Endothelial cell (in vitro differentiated cells): ENCODE results near the gene PLGRKT. TPM values are rescaled to one million over a fixed set of nuclear protein-coding genes. Genes with fewer than 3 reads are reported as not detected.

ENCODE experiments used
- DNase-seq: peaks from one replicate; pipeline ENCODE4 v3.0.0; 2021; ENCODE audit warnings: low spot score
- H3K27ac Mint-ChIP-seq: one replicate; pipeline ENCODE4 v1.8.0; 2021; ENCODE audit warnings: mixed read lengths, inconsistent platforms; ENCODE audit not compliant: unreplicated experiment
- H3K27me3 Mint-ChIP-seq: one replicate; pipeline ENCODE4 v1.8.0; 2021; ENCODE audit warnings: mild to moderate bottlenecking, moderate library complexity, mixed read lengths, inconsistent platforms; ENCODE audit not compliant: unreplicated experiment
- H3K36me3 Mint-ChIP-seq: one replicate; pipeline ENCODE4 v1.8.0; 2021; ENCODE audit warnings: mild to moderate bottlenecking, low read depth, mixed read lengths, inconsistent platforms; ENCODE audit not compliant: unreplicated experiment
- H3K4me1 Mint-ChIP-seq: one replicate; pipeline ENCODE4 v1.8.0; 2021; ENCODE audit warnings: mild to moderate bottlenecking, mixed read lengths, inconsistent platforms; ENCODE audit not compliant: unreplicated experiment
- H3K4me3 Mint-ChIP-seq: one replicate; pipeline ENCODE4 v1.8.0; 2021; ENCODE audit warnings: mild to moderate bottlenecking, mixed read lengths, inconsistent platforms; ENCODE audit not compliant: unreplicated experiment
- H3K9me3 Mint-ChIP-seq: one replicate; pipeline ENCODE4 v1.8.0; 2021; ENCODE audit warnings: mixed read lengths, inconsistent platforms; ENCODE audit not compliant: unreplicated experiment
- long read RNA-seq: library from polyadenylated mRNA; unstranded; transcript quantifications from one replicate; pipeline ENCODE4 v2.0.0, GENCODE V29; 2020; ENCODE audit not compliant: unreplicated experiment
- total RNA-seq: library from RNA; stranded (reverse); fragmentation: NEBNext Ultra II Directional; extraction: Animal tissue kit (Norgen Biotek cat#: 25700); gene quantifications from one replicate; pipeline ENCODE4 v1.2.1, GENCODE V29; 2021; ENCODE audit not compliant: unreplicated experiment
- TF ChIP-seq, protein P1 (sequence below): fragments of 200-600 bp; sonication (generic); IDR thresholded peaks from one replicate; pipeline ENCODE4 v1.5.0; 2021; ENCODE audit warnings: antibody characterized with exemption; ENCODE audit not compliant: unreplicated experiment

The PLGRKT gene
- total RNA-seq = 4.8 TPM
- long read RNA-seq, partial matches to known transcripts = 0 of 2 reads
- long read RNA-seq, other reads (novel, unspliced or antisense) = 0 of 2 reads

DNA sequence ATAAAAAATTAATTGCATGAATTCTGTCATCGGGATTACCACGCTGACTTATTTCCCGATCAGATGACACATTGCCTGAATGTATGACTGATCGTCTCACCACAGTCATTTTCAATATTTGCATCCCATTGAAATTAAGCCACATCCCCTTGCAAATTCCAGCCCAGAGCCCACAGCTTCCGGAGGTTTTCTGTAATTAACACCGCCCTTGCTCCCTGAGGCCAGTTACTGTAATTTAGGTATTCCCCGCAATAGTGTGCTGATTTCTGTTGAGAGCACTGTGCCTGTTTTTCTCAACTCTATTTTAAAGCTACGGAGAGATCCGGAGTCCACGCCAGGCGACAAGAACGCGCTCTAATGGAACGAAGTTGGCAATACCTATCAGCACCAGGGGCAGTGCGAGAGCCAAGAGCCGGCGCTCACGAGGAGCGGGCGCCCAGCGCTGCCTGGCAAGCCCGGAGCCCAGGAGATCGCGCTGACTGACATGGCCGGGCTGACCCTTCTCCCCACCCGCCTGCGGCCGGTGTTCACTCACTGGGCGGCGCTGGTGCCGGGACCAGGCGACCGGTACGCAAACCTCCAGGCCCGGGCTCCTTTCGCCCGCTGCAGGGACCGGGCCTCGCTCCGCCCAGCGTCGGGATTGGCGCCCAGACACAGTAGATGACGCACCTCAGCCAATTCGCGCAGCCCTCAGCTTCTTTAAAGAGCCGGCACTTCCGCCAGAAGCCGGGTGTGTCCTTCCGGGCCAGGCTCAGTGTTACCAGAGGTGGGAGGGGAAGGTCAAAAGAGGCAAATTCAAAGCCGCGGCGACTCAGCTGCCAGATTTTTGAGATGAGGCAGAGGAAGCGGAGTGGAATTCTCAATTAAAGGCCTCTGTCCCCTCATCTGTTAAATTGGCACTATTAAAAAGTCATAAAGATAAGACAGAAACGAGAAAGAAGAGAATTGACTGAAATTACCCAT, at the start of gene PLGRKT:
TSS of gene PLGRKT (minus strand) at position 672 of the 963 bp plus-strand sequence. CDS start 5,948 bp downstream, outside the sequence.
- peaks cover 3% of the 10 kb centered on the region for H3K27me3 Mint-ChIP-seq
- H3K4me3 Mint-ChIP-seq = peak within 1 kb of the TSS; percentile 93
- peaks cover 4% of the 10 kb centered on the region for H3K9me3 Mint-ChIP-seq
- peaks cover 12% of the 10 kb centered on the region for H3K4me1 Mint-ChIP-seq
- DNase-seq = peak; percentile 70
- TF ChIP-seq, protein P1, sequence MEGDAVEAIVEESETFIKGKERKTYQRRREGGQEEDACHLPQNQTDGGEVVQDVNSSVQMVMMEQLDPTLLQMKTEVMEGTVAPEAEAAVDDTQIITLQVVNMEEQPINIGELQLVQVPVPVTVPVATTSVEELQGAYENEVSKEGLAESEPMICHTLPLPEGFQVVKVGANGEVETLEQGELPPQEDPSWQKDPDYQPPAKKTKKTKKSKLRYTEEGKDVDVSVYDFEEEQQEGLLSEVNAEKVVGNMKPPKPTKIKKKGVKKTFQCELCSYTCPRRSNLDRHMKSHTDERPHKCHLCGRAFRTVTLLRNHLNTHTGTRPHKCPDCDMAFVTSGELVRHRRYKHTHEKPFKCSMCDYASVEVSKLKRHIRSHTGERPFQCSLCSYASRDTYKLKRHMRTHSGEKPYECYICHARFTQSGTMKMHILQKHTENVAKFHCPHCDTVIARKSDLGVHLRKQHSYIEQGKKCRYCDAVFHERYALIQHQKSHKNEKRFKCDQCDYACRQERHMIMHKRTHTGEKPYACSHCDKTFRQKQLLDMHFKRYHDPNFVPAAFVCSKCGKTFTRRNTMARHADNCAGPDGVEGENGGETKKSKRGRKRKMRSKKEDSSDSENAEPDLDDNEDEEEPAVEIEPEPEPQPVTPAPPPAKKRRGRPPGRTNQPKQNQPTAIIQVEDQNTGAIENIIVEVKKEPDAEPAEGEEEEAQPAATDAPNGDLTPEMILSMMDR = no peak
- H3K27ac Mint-ChIP-seq = peak within 1 kb of the TSS; percentile 59
- peaks cover 11% of the 10 kb centered on the region for H3K36me3 Mint-ChIP-seq

- Mint-ChIP-seq H3K9me3 (no peaks in the 10 kb centered on the region), H3K36me3 (no peaks in the 10 kb centered on the region), H3K27ac (no peak overlapping the region), H3K27me3 (peaks cover 2% of the 10 kb centered on the region), H3K4me3 (no peak overlapping the region), H3K4me1 (peaks cover 6% of the 10 kb centered on the region)
- no peak for DNase-seq
- TF ChIP-seq, protein P1 = no peak
These were observed 49.3 kb upstream of the PLGRKT start for GRCh38 chr9:5486988-5487387.

- H3K4me3 Mint-ChIP-seq = no peak overlapping the region
These were observed 47.8 kb upstream of the PLGRKT start for GRCh38 chr9:5485378-5486085.

DNA sequence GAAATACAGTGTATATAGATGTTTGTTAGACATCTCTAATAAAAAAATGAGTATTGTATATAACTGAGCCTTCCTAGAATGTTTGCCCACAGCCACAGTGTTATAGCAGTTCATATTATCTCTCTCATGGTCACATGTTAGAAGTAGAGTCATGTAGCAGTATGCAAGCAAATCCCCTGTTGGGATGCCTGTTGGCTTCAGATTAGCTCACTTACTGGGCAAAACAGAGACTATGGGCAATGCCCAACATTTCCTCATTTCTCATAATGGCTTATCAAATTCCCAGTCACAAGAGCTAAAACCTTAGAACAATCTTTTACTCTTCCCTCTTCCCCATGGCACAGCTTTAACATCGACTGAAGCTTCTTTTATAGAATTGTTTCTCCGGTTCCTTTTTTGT, 45.6 kb upstream of the PLGRKT start:
- H3K4me3 Mint-ChIP-seq = no peak overlapping the region
- DNase-seq = no peak

More at GRCh38 chr9:5485378-5486085, 47.8 kb upstream of the PLGRKT start:
- Mint-ChIP-seq H3K36me3 (no peaks in the 10 kb centered on the region), H3K4me1 (peaks cover 6% of the 10 kb centered on the region), H3K9me3 (no peaks in the 10 kb centered on the region), H3K27me3 (peaks cover 2% of the 10 kb centered on the region), H3K27ac (no peak overlapping the region)
- DNase-seq = no peak
- TF ChIP-seq, protein P1 = no peak

More for the DNA sequence above, 45.6 kb upstream of the PLGRKT start:
- H3K4me1 Mint-ChIP-seq = no peaks in the 10 kb centered on the region
- H3K9me3 Mint-ChIP-seq = no peaks in the 10 kb centered on the region
- TF ChIP-seq, protein P1 = no peak
- no peaks in the 10 kb centered on the region for H3K36me3 Mint-ChIP-seq
- peaks cover 2% of the 10 kb centered on the region for H3K27me3 Mint-ChIP-seq
- no peak overlapping the region for H3K27ac Mint-ChIP-seq
